CD14-positive monocyte (primary cell): ENCODE measurements around the gene SDK1. TPM values are rescaled to one million over a fixed set of nuclear protein-coding genes. Genes with fewer than 3 reads are reported as not detected.

Source experiments
- DNase-seq, 3 donors: peaks; one replicate each; pipeline ENCODE4 v3.0.0-alpha.2; 2011 to 2022
- H2AFZ ChIP-seq: 2 replicates; pipeline ENCODE4 v1.6.0; 2012; ENCODE audit warnings: mild to moderate bottlenecking, low read depth, low read length, inconsistent platforms; ENCODE audit not compliant: insufficient read depth, poor library complexity, severe bottlenecking
- H3K27ac ChIP-seq, 2 donors: 1 replicate in 1 of 2; 2 replicates in 1 of 2; pipeline ENCODE4 v1.5.1; 2012 to 2013; ENCODE audit warnings: low read length in 2 of 2, control low read depth in 1 of 2, inconsistent platforms in 1 of 2, low read depth in 1 of 2, mild to moderate bottlenecking in 1 of 2
- H3K27me3 ChIP-seq, 2 donors: one replicate each; pipeline versions ENCODE4 v1.6.0 to v1.6.1; 2011 to 2013; ENCODE audit warnings: low read length in 2 of 2; ENCODE audit not compliant: control insufficient read depth in 2 of 2, insufficient read depth in 2 of 2
- H3K36me3 ChIP-seq, 2 donors: replicated peaks in 1 of 2; 1 replicate in 1 of 2; 2 replicates in 1 of 2; pipeline versions ENCODE4 v1.5.1 to v1.6.1; 2012 to 2013; ENCODE audit warnings: low read length in 2 of 2, control low read depth in 1 of 2, inconsistent platforms in 1 of 2, mild to moderate bottlenecking in 1 of 2; ENCODE audit not compliant: insufficient read depth in 2 of 2, control insufficient read depth in 1 of 2
- H3K4me1 ChIP-seq, 2 donors: 1 replicate in 1 of 2; 2 replicates in 1 of 2; pipeline versions ENCODE4 v1.5.1 to v1.6.1; 2012 to 2013; ENCODE audit warnings: low read length in 2 of 2, control low read depth in 1 of 2, inconsistent platforms in 1 of 2, mild to moderate bottlenecking in 1 of 2, moderate library complexity in 1 of 2; ENCODE audit not compliant: insufficient read depth in 2 of 2, control insufficient read depth in 1 of 2
- H3K4me2 ChIP-seq: replicated peaks from 2 replicates; pipeline ENCODE3; 2012; ENCODE audit warnings: low read length, moderate library complexity, mild to moderate bottlenecking; ENCODE audit not compliant: poor library complexity, severe bottlenecking; ENCODE audit errors: extremely low read depth
- H3K4me3 ChIP-seq, 3 experiments: fragments of 200-600 bp in 1 of 3; sonication (generic) in 1 of 3; replicated peaks in 1 of 3; 1 replicate in 2 of 3; 2 replicates in 1 of 3; pipeline ENCODE4 v1.5.1; 2011 to 2013; ENCODE audit warnings: low read length in 3 of 3, mild to moderate bottlenecking in 3 of 3, control low read depth in 2 of 3, low read depth in 2 of 3, inconsistent platforms in 1 of 3, moderate library complexity in 1 of 3
- H3K79me2 ChIP-seq: 2 replicates; pipeline ENCODE4 v1.6.0; 2012; ENCODE audit warnings: mild to moderate bottlenecking, control low read depth, inconsistent platforms, low read length, moderate library complexity; ENCODE audit not compliant: insufficient read depth
- H3K9ac ChIP-seq: 2 replicates; pipeline ENCODE4 v1.6.0; 2017; ENCODE audit warnings: low read length, mild to moderate bottlenecking; ENCODE audit not compliant: insufficient read depth, poor library complexity, severe bottlenecking
- H3K9me3 ChIP-seq, 2 donors: replicated peaks in 1 of 2; 1 replicate in 1 of 2; 2 replicates in 1 of 2; pipeline versions ENCODE4 v1.5.1 to v1.6.1; 2012 to 2013; ENCODE audit warnings: low read length in 2 of 2, control low read depth in 1 of 2; ENCODE audit not compliant: control insufficient read depth in 1 of 2, insufficient read depth in 1 of 2
- H4K20me1 ChIP-seq: 2 replicates; pipeline ENCODE4 v1.6.0; 2012; ENCODE audit warnings: mild to moderate bottlenecking, low read length, control low read depth, moderate library complexity; ENCODE audit not compliant: insufficient read depth
- H3K27ac Mint-ChIP-seq, 7 donors: one replicate each; pipeline ENCODE4 v1.8.0; 2020; ENCODE audit warnings: mild to moderate bottlenecking in 7 of 7, mixed read lengths in 7 of 7, moderate library complexity in 6 of 7, inconsistent platforms in 2 of 7
- H3K27me3 Mint-ChIP-seq, 3 donors: one replicate each; pipeline ENCODE4 v1.8.0; 2021 to 2022; ENCODE audit warnings: low read depth in 3 of 3, mild to moderate bottlenecking in 3 of 3, mixed read lengths in 3 of 3, moderate library complexity in 3 of 3, inconsistent platforms in 1 of 3
- H3K36me3 Mint-ChIP-seq, 2 donors: one replicate each; pipeline ENCODE4 v1.8.0; 2020; ENCODE audit warnings: mixed read lengths in 2 of 2, inconsistent platforms in 1 of 2, mild to moderate bottlenecking in 1 of 2
- H3K4me1 Mint-ChIP-seq: one replicate; pipeline ENCODE4 v1.8.0; 2020; ENCODE audit warnings: mild to moderate bottlenecking, mixed read lengths
- H3K4me3 Mint-ChIP-seq, 2 donors: one replicate each; pipeline ENCODE4 v1.8.0; 2020; ENCODE audit warnings: mild to moderate bottlenecking in 2 of 2, mixed read lengths in 2 of 2, moderate library complexity in 1 of 2
- H3K9me3 Mint-ChIP-seq, 7 donors: one replicate each; pipeline ENCODE4 v1.8.0; 2020 to 2022; ENCODE audit warnings: mixed read lengths in 7 of 7, mild to moderate bottlenecking in 6 of 7, moderate library complexity in 6 of 7, inconsistent platforms in 2 of 7
- WGBS: methylation state at CpG from one replicate; pipeline ENCODE4 v1.1.5; 2013; ENCODE audit warnings: missing lambda C conversion rate; ENCODE audit not compliant: insufficient coverage; 5-methylcytosine and 5-hydroxymethylcytosine counted together
- intact Hi-C, 2 donors: fragments of 100-400 bp; cut with micrococcal nuclease; formaldehyde crosslinking; loops; one replicate each; pipeline versions ENCODE4 v1.15.0 to v1.15.1; 2023
- polyA plus RNA-seq, 3 donors: library from polyadenylated mRNA; depleted of rRNA in 1 of 3; unstranded in 2 of 3; stranded (reverse) in 1 of 3; fragments of 300-500 nt in 2 of 3; fragments of >200 nt in 1 of 3; fragmentation: Illumina TruSeq in 2 of 3; gene quantifications; 1 replicate in 2 of 3; 2 replicates in 1 of 3; pipeline ENCODE4 v1.2.3, GENCODE V29; 2012 to 2021
- TF ChIP-seq, protein P1 (sequence below): fragments of 200-600 bp; IDR thresholded peaks from one replicate; pipeline ENCODE4 v1.8.0; 2022; ENCODE audit warnings: antibody characterized with exemption, mild to moderate bottlenecking

SDK1 gene
- polyA plus RNA-seq, 3 donors, result 0.01 TPM; not detected in 2

DNA sequence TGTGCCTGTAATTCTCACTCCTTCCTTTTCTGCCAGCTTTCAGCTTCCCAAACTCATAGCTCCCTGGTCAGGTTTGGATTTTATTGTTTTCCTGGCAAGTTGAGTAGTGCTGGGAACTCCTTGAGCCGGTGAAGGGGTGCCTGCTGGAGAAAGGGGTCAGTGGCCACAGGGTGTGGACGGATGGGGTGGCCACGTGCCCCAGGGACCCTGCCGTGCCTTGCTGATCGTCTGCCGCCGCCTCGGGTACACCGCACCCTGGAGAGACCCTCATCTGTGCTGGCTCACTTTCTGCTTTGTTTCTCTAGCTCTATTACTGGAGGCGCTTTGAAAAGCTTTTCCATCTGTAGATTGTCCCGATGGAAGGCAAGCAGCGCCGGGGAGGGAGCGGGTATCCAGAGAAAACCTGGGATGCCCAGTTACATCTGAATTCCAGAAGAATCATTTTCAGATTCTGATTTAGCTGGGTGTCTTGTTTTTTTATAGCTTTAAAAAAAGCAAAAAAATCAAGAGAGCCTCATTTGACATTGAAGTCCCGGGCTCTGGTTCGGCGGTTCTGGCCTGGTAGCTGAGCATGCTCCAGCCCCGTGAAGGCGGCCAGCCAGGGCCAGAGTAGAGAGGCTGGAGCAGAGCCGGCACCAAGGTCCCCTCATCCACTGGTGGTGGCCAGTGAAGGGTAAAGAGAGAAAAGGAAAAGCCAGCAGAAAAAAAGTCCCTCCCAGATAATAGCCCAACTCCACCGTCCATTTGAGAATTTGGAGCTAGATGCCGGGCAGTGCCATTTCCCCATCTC, 870.1 kb downstream of the SDK1 start:
- no peaks in the 10 kb centered on the region for H3K36me3 Mint-ChIP-seq
- H3K79me2 ChIP-seq, result no peaks in the 10 kb centered on the region
- H3K27ac ChIP-seq, result no peak overlapping the region
- H2AFZ ChIP-seq, result no peak overlapping the region
- H3K27ac Mint-ChIP-seq, result no peak overlapping the region
- H3K9ac ChIP-seq, result no peak overlapping the region
- intact Hi-C loops, result no loop called here
- TF ChIP-seq, protein P1, sequence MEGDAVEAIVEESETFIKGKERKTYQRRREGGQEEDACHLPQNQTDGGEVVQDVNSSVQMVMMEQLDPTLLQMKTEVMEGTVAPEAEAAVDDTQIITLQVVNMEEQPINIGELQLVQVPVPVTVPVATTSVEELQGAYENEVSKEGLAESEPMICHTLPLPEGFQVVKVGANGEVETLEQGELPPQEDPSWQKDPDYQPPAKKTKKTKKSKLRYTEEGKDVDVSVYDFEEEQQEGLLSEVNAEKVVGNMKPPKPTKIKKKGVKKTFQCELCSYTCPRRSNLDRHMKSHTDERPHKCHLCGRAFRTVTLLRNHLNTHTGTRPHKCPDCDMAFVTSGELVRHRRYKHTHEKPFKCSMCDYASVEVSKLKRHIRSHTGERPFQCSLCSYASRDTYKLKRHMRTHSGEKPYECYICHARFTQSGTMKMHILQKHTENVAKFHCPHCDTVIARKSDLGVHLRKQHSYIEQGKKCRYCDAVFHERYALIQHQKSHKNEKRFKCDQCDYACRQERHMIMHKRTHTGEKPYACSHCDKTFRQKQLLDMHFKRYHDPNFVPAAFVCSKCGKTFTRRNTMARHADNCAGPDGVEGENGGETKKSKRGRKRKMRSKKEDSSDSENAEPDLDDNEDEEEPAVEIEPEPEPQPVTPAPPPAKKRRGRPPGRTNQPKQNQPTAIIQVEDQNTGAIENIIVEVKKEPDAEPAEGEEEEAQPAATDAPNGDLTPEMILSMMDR, result no peak
- H3K4me2 ChIP-seq, result no peak overlapping the region
- no peak overlapping the region for H3K4me3 ChIP-seq
- no peaks in the 10 kb centered on the region for H4K20me1 ChIP-seq
- H3K4me1 ChIP-seq, result no peaks in the 10 kb centered on the region
- no peaks in the 10 kb centered on the region for H3K9me3 ChIP-seq
- peaks cover 0 to under 1% (median 0%) of the 10 kb centered on the region in 3 donors for H3K27me3 Mint-ChIP-seq
- H3K36me3 ChIP-seq, result no peaks in the 10 kb centered on the region
- 87% methylated on average over 15 of the region's 22 CpGs for WGBS
- no peak for DNase-seq
- H3K27me3 ChIP-seq, result no peaks in the 10 kb centered on the region
- H3K4me3 Mint-ChIP-seq, result no peak overlapping the region
- no peaks in the 10 kb centered on the region for H3K4me1 Mint-ChIP-seq
- peaks cover 0 to 3% (median 0%) of the 10 kb centered on the region in 7 donors for H3K9me3 Mint-ChIP-seq

DNA sequence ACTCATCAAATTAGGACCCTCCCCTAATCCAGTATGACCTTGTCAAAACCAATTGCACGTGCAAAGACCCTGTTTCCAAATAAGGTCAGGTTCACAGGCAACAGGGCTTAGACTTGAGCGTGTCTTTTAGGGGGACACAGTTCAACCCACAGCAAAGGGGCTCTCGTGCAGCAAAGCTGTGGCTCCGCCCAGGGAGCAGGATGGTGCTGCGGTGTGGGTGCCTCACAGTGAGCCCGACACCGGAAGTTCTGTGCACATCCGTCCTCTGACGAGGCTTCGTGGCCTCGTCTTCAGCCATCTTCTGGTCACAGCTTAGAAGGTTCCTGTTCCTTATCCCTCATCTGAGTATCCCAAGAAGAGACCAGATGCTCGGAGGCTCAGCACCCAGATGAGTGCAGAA, 871.8 kb downstream of the SDK1 start:
- no peaks in the 10 kb centered on the region for H3K4me1 ChIP-seq

More for the DNA sequence above, 871.8 kb downstream of the SDK1 start:
- Histone ChIP-seq H3K27ac (no peak overlapping the region), H2AFZ (no peak overlapping the region), H3K9me3 (no peaks in the 10 kb centered on the region), H3K4me3 (no peak overlapping the region), H3K9ac (no peak overlapping the region), H3K27me3 (no peaks in the 10 kb centered on the region), H3K4me2 (no peak overlapping the region), H3K36me3 (no peaks in the 10 kb centered on the region), H3K79me2 (no peaks in the 10 kb centered on the region), H4K20me1 (no peaks in the 10 kb centered on the region)
- 93% methylated on average over 12 of the region's 12 CpGs for WGBS
- Mint-ChIP-seq H3K36me3 (no peaks in the 10 kb centered on the region), H3K9me3 (peaks cover 0 to 8% (median 0%) of the 10 kb centered on the region in 7 donors), H3K4me1 (no peaks in the 10 kb centered on the region), H3K27ac (no peak overlapping the region), H3K4me3 (no peak overlapping the region), H3K27me3 (peaks cover 0 to 1% (median 0%) of the 10 kb centered on the region in 3 donors)
- intact Hi-C loops, result no loop called here
- no peak for DNase-seq
- TF ChIP-seq, protein P1, result no peak
